ENCODE results near the gene PARP1. TPM values are rescaled to one million over a fixed set of nuclear protein-coding genes. Genes with fewer than 3 reads are reported as not detected.
"Not testable (repeated sequence)": the region's sequence is repeated elsewhere in the genome, so short reads cannot be mapped to it uniquely, and the experiment has no call there.

The PARP1 gene
- total RNA-seq, 1 donor from 2014 or later, result 184 TPM

- intact Hi-C loops (cut with micrococcal nuclease), result no loop called here
Observed at GRCh38 chr1:226355669-226356551, 52.0 kb downstream of the PARP1 start.

- intact Hi-C loops (cut with micrococcal nuclease), result no loop called here
Observed at GRCh38 chr1:226355016-226355415, 52.9 kb downstream of the PARP1 start.

GRCh38 chr1:226353698-226354525, 54.0 kb downstream of the PARP1 start:
- intact Hi-C loops (cut with micrococcal nuclease), result no loop called here

GRCh38 chr1:226351709-226352108, 56.2 kb downstream of the PARP1 start:
- intact Hi-C loops (cut with micrococcal nuclease), result no loop called here

GRCh38 chr1:226350519-226350865, 57.4 kb downstream of the PARP1 start:
- intact Hi-C loops (cut with micrococcal nuclease), result no loop called here

- intact Hi-C loops (cut with micrococcal nuclease), result no loop called here
Observed at GRCh38 chr1:226349801-226350518, 57.9 kb downstream of the PARP1 start.

GRCh38 chr1:226349081-226349480, 58.8 kb downstream of the PARP1 start:
- intact Hi-C loops (cut with micrococcal nuclease), result no loop called here

GRCh38 chr1:226344441-226345259, 63.2 kb downstream of the PARP1 start:
- intact Hi-C loops (cut with micrococcal nuclease), result no loop called here

GRCh38 chr1:226342656-226343055, 65.2 kb downstream of the PARP1 start:
- intact Hi-C loops (cut with micrococcal nuclease), result no loop called here

GRCh38 chr1:226340111-226340510, 67.8 kb downstream of the PARP1 start:
- intact Hi-C loops (cut with micrococcal nuclease), result not testable (repeated sequence)

- intact Hi-C loops (cut with micrococcal nuclease), result no loop called here
Observed at GRCh38 chr1:226337276-226337875, 70.5 kb downstream of the PARP1 start.

GRCh38 chr1:226335661-226336060, 72.2 kb downstream of the PARP1 start:
- intact Hi-C loops (cut with micrococcal nuclease), result no loop called here

GRCh38 chr1:226332947-226333346, 74.9 kb downstream of the PARP1 start:
- intact Hi-C loops (cut with micrococcal nuclease), result loop anchor here (1.0 to 5.0 kb wide), 5 partner anchors 24 to 271 kb away; partner anchors contain the start of genes H3-3A and LIN9

- intact Hi-C loops (cut with micrococcal nuclease), result no loop called here
Observed at GRCh38 chr1:226329237-226329636, 78.7 kb downstream of the PARP1 start.

- intact Hi-C loops (cut with micrococcal nuclease), result no loop called here
Observed at GRCh38 chr1:226327761-226328162, 80.1 kb downstream of the PARP1 start.

GRCh38 chr1:226325178-226325577, 82.7 kb downstream of the PARP1 start:
- intact Hi-C loops (cut with micrococcal nuclease), result no loop called here

- intact Hi-C loops (cut with micrococcal nuclease), result no loop called here
Observed at GRCh38 chr1:226324479-226324878, 83.4 kb downstream of the PARP1 start.

GRCh38 chr1:226322986-226323385, 84.9 kb downstream of the PARP1 start:
- intact Hi-C loops (cut with micrococcal nuclease), result no loop called here

- intact Hi-C loops (cut with micrococcal nuclease), result no loop called here
Observed at GRCh38 chr1:226320930-226321329, 87.0 kb downstream of the PARP1 start.

GRCh38 chr1:226318471-226318870, 89.4 kb downstream of the PARP1 start:
- intact Hi-C loops (cut with micrococcal nuclease), result no loop called here
